T-helper 2 cell treated with Interferon-gamma antibody and Interleukin-4, amounts not matched to agents 5 μg/mL and 100 μg/mL, for 36 hours (primary cell): Measurements from ENCODE around the gene NREP.

Source experiments
- DNase-seq: peaks from one replicate; pipeline ENCODE4 v3.0.0; 2021; ENCODE audit warnings: low spot score
- H3K27ac Mint-ChIP-seq: one replicate; pipeline ENCODE4 v1.8.0; 2021; ENCODE audit warnings: mild to moderate bottlenecking, mixed read lengths
- H3K27me3 Mint-ChIP-seq: one replicate; pipeline ENCODE4 v1.8.0; 2021; ENCODE audit warnings: low read depth, mixed read lengths
- H3K36me3 Mint-ChIP-seq: one replicate; pipeline ENCODE4 v1.8.0; 2021; ENCODE audit warnings: low read depth, mixed read lengths
- H3K4me1 Mint-ChIP-seq: one replicate; pipeline ENCODE4 v1.8.0; 2021; ENCODE audit warnings: low read depth, mixed read lengths
- H3K4me3 Mint-ChIP-seq: one replicate; pipeline ENCODE4 v1.8.0; 2022; ENCODE audit warnings: mild to moderate bottlenecking, moderate library complexity, mixed read lengths
- H3K9me3 Mint-ChIP-seq: one replicate; pipeline ENCODE4 v1.8.0; 2021; ENCODE audit warnings: mixed read lengths

The NREP gene

GRCh38 chr5:111756581-111757354 is at the start of gene NREP:
Gene NREP (minus strand): TSS chr5:111757194. CDS start chr5:111755772, 1,422 bp downstream.
- Mint-ChIP-seq H3K9me3 (no peaks in the 10 kb centered on the region), H3K4me1 (peaks cover 32% of the 10 kb centered on the region), H3K27me3 (peaks cover 1% of the 10 kb centered on the region), H3K27ac (peak within 1 kb of the TSS; percentile 91), H3K4me3 (peak within 1 kb of the TSS; percentile 91), H3K36me3 (peaks cover 11% of the 10 kb centered on the region)
- DNase-seq = no peak

GRCh38 chr5:111806753-111807152 is 49.8 kb upstream of the NREP start:
- H3K4me3 Mint-ChIP-seq = no peak overlapping the region
- no peaks in the 10 kb centered on the region for H3K9me3 Mint-ChIP-seq
- H3K27me3 Mint-ChIP-seq = peaks cover 2% of the 10 kb centered on the region
- H3K27ac Mint-ChIP-seq = no peak overlapping the region
- no peaks in the 10 kb centered on the region for H3K36me3 Mint-ChIP-seq
- H3K4me1 Mint-ChIP-seq = no peaks in the 10 kb centered on the region
- DNase-seq = no peak

- Mint-ChIP-seq H3K27me3 (peaks cover 2% of the 10 kb centered on the region), H3K27ac (no peak overlapping the region), H3K9me3 (no peaks in the 10 kb centered on the region), H3K36me3 (no peaks in the 10 kb centered on the region), H3K4me1 (no peaks in the 10 kb centered on the region), H3K4me3 (no peak overlapping the region)
- no peak for DNase-seq
Measured at GRCh38 chr5:111806156-111806555, 49.2 kb upstream of the NREP start.

- Mint-ChIP-seq H3K36me3 (no peaks in the 10 kb centered on the region), H3K27me3 (peaks cover 2% of the 10 kb centered on the region), H3K4me3 (no peak overlapping the region), H3K4me1 (no peaks in the 10 kb centered on the region), H3K27ac (no peak overlapping the region), H3K9me3 (no peaks in the 10 kb centered on the region)
- DNase-seq = no peak
Measured at GRCh38 chr5:111805071-111805470, 48.1 kb upstream of the NREP start.

- H3K9me3 Mint-ChIP-seq = peaks cover 4% of the 10 kb centered on the region
- no peak for DNase-seq
- peaks cover 7% of the 10 kb centered on the region for H3K27me3 Mint-ChIP-seq
- no peaks in the 10 kb centered on the region for H3K4me1 Mint-ChIP-seq
- no peak overlapping the region for H3K4me3 Mint-ChIP-seq
- H3K27ac Mint-ChIP-seq = no peak overlapping the region
- no peaks in the 10 kb centered on the region for H3K36me3 Mint-ChIP-seq
Measured at GRCh38 chr5:111800351-111800750, 43.4 kb upstream of the NREP start.

GRCh38 chr5:111795142-111795541 is 38.1 kb upstream of the NREP start:
- no peak for DNase-seq
- Mint-ChIP-seq H3K27me3 (peaks cover 5% of the 10 kb centered on the region), H3K36me3 (no peaks in the 10 kb centered on the region), H3K4me1 (no peaks in the 10 kb centered on the region), H3K27ac (no peak overlapping the region), H3K4me3 (no peak overlapping the region), H3K9me3 (peaks cover 4% of the 10 kb centered on the region)

- H3K27me3 Mint-ChIP-seq = peaks cover 7% of the 10 kb centered on the region
- DNase-seq = no peak
- no peaks in the 10 kb centered on the region for H3K36me3 Mint-ChIP-seq
- H3K4me1 Mint-ChIP-seq = no peaks in the 10 kb centered on the region
- H3K4me3 Mint-ChIP-seq = no peak overlapping the region
- H3K9me3 Mint-ChIP-seq = peaks cover 4% of the 10 kb centered on the region
- no peak overlapping the region for H3K27ac Mint-ChIP-seq
Measured at GRCh38 chr5:111792471-111793058, 35.6 kb upstream of the NREP start.

GRCh38 chr5:111790295-111790694 is 33.3 kb upstream of the NREP start:
- Mint-ChIP-seq H3K4me3 (no peak overlapping the region), H3K27me3 (peaks cover 10% of the 10 kb centered on the region), H3K4me1 (no peaks in the 10 kb centered on the region), H3K9me3 (no peaks in the 10 kb centered on the region), H3K27ac (no peak overlapping the region), H3K36me3 (no peaks in the 10 kb centered on the region)
- DNase-seq = no peak

- Mint-ChIP-seq H3K27me3 (peaks cover 13% of the 10 kb centered on the region), H3K4me3 (no peak overlapping the region), H3K36me3 (no peaks in the 10 kb centered on the region), H3K9me3 (no peaks in the 10 kb centered on the region), H3K27ac (no peak overlapping the region), H3K4me1 (no peaks in the 10 kb centered on the region)
- DNase-seq = no peak
Measured at GRCh38 chr5:111787006-111787405, 30.0 kb upstream of the NREP start.

- no peaks in the 10 kb centered on the region for H3K4me1 Mint-ChIP-seq
- DNase-seq = no peak
- H3K27me3 Mint-ChIP-seq = peaks cover 19% of the 10 kb centered on the region
- no peaks in the 10 kb centered on the region for H3K9me3 Mint-ChIP-seq
- H3K36me3 Mint-ChIP-seq = no peaks in the 10 kb centered on the region
- H3K4me3 Mint-ChIP-seq = no peak overlapping the region
- H3K27ac Mint-ChIP-seq = no peak overlapping the region
Measured at GRCh38 chr5:111784491-111785181, 27.6 kb upstream of the NREP start.

GRCh38 chr5:111783537-111783936 is 26.5 kb upstream of the NREP start:
- Mint-ChIP-seq H3K9me3 (no peaks in the 10 kb centered on the region), H3K4me3 (no peak overlapping the region), H3K4me1 (no peaks in the 10 kb centered on the region), H3K36me3 (no peaks in the 10 kb centered on the region), H3K27ac (no peak overlapping the region), H3K27me3 (peaks cover 24% of the 10 kb centered on the region)
- DNase-seq = no peak

- H3K36me3 Mint-ChIP-seq = no peaks in the 10 kb centered on the region
- peaks cover 19% of the 10 kb centered on the region for H3K27me3 Mint-ChIP-seq
- H3K27ac Mint-ChIP-seq = no peak overlapping the region
- no peak overlapping the region for H3K4me3 Mint-ChIP-seq
- H3K4me1 Mint-ChIP-seq = no peaks in the 10 kb centered on the region
- DNase-seq = no peak
- no peaks in the 10 kb centered on the region for H3K9me3 Mint-ChIP-seq
Measured at GRCh38 chr5:111782216-111782615, 25.2 kb upstream of the NREP start.

GRCh38 chr5:111781200-111781599 is 24.2 kb upstream of the NREP start:
- no peak for DNase-seq
- Mint-ChIP-seq H3K4me1 (no peaks in the 10 kb centered on the region), H3K27ac (no peak overlapping the region), H3K36me3 (no peaks in the 10 kb centered on the region), H3K4me3 (no peak overlapping the region), H3K9me3 (no peaks in the 10 kb centered on the region), H3K27me3 (peaks cover 19% of the 10 kb centered on the region)

GRCh38 chr5:111779922-111780292 is 22.9 kb upstream of the NREP start:
- H3K4me3 Mint-ChIP-seq = no peak overlapping the region
- no peaks in the 10 kb centered on the region for H3K4me1 Mint-ChIP-seq
- DNase-seq = no peak
- H3K27me3 Mint-ChIP-seq = peaks cover 25% of the 10 kb centered on the region
- H3K36me3 Mint-ChIP-seq = no peaks in the 10 kb centered on the region
- H3K9me3 Mint-ChIP-seq = no peaks in the 10 kb centered on the region
- H3K27ac Mint-ChIP-seq = no peak overlapping the region
